Activated CD4-positive, alpha-beta T cell treated with anti-CD3 and anti-CD28 coated beads, Interleukin-2, amount 10 ng/mL, durations not matched to agents 24 days and 14 days (primary cell): ENCODE data around the gene LRRC36. TPM values are rescaled to one million over a fixed set of nuclear protein-coding genes. Genes with fewer than 3 reads are reported as not detected.

Source experiments
- DNase-seq: peaks from one replicate; pipeline ENCODE4 v3.0.0; 2022
- H3K27ac Mint-ChIP-seq: one replicate; pipeline ENCODE4 v1.8.0; 2022; ENCODE audit warnings: mild to moderate bottlenecking, mixed read lengths
- H3K27me3 Mint-ChIP-seq: one replicate; pipeline ENCODE4 v1.8.0; 2022; ENCODE audit warnings: mixed read lengths
- H3K36me3 Mint-ChIP-seq: one replicate; pipeline ENCODE4 v1.8.0; 2022; ENCODE audit warnings: low read depth, mild to moderate bottlenecking, mixed read lengths
- H3K4me1 Mint-ChIP-seq: one replicate; pipeline ENCODE4 v1.8.0; 2021; ENCODE audit warnings: mixed read lengths
- H3K4me3 Mint-ChIP-seq: one replicate; pipeline ENCODE4 v1.8.0; 2022; ENCODE audit warnings: mild to moderate bottlenecking, moderate library complexity, mixed read lengths
- H3K9me3 Mint-ChIP-seq: one replicate; pipeline ENCODE4 v1.8.0; 2021; ENCODE audit warnings: mixed read lengths
- intact Hi-C: fragments of 100-400 bp; cut with micrococcal nuclease; formaldehyde crosslinking; loops from one replicate; pipeline ENCODE4 v1.15.1; 2023
- total RNA-seq: library from RNA; stranded (reverse); gene quantifications from 2 replicates; pipeline ENCODE4 v1.2.3, GENCODE V29; 2022

The LRRC36 gene
- total RNA-seq, 1 donor from 2014 or later, result 0.23 TPM

DNA sequence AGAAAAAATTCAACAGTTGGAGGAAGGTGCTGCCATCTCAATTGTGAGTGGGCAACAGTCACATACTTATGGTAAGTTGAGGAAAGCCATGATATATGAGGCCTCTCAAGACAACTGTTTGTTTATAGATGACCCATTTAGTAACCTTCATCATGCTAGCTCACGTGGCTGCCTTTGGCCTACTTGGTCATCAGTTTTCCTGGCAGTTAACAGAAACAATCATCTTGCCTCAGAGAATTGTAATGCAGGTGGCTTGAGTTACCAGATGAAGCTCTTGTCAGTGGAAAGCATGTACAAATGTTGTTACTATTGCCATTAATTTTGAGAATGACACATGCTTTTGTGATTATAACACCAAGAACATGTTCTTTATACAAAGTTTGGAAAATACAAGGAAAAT, 52.0 kb downstream of the LRRC36 start:
- H3K27me3 Mint-ChIP-seq, result peaks cover 7% of the 10 kb centered on the region
- H3K36me3 Mint-ChIP-seq, result no peaks in the 10 kb centered on the region
- no peak overlapping the region for H3K4me3 Mint-ChIP-seq
- no peaks in the 10 kb centered on the region for H3K9me3 Mint-ChIP-seq
- DNase-seq, result no peak
- no peaks in the 10 kb centered on the region for H3K4me1 Mint-ChIP-seq
- no peak overlapping the region for H3K27ac Mint-ChIP-seq
- intact Hi-C loops, result no loop called here

DNA sequence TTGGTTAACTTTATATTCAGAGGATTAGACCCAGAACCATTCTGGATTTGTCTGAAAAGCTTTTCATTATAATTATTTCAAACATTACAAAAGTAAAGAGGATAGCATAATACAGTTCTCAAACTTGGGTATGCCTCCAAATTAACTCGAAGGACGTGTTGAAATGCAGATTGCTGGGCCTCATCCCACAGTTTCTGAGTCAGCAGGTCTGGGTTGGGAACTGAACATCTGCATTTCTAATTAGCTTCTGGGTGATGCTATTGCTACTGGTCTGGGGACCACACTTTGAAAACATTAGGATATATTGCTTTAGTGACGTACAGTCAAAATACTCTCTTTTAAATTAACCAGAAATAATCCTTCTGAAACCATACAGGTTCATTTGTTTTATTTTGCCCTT, 56.7 kb downstream of the LRRC36 start:
- no peaks in the 10 kb centered on the region for H3K4me1 Mint-ChIP-seq
- H3K4me3 Mint-ChIP-seq, result no peak overlapping the region
- DNase-seq, result no peak
- no peak overlapping the region for H3K27ac Mint-ChIP-seq
- H3K27me3 Mint-ChIP-seq, result peaks cover 16% of the 10 kb centered on the region
- intact Hi-C loops, result no loop called here
- no peaks in the 10 kb centered on the region for H3K36me3 Mint-ChIP-seq
- H3K9me3 Mint-ChIP-seq, result no peaks in the 10 kb centered on the region

DNA sequence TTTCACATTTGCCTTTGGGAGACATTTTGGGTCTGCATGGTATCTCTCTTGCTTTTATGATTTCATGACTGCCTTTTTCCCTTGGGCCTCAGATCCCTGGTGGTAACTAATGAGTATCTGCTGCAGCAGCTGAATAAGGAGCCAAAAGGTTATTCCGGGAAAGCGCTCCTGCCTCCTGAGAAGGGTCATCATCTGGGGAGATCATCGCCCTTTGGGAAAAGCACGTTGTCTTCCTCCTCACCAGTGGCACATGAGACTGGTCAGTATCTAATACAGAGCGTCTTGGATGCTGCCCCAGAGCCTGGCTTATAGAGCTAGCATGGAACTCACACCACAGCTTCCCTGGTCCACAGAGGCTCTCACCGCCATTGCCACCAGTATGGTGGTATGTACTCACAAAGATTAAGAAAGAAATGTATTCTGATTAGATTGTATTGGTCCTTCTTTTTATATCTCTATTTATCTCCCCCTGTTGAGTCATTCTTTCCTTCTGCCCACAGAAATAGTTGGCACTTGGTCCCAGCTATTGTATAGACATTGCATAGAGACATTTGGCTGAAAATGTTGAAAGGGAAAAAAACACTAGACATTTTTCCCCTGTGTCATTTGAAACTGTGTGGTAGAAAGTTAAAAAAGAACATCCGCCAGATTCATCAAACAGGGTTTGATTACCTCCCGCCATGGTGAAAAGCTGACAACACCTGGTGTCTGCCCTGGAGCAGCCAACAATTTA, 58.3 kb downstream of the LRRC36 start:
- Mint-ChIP-seq H3K27me3 (peaks cover 18% of the 10 kb centered on the region), H3K4me3 (no peak overlapping the region), H3K27ac (peak overlapping the region; percentile 1), H3K4me1 (no peaks in the 10 kb centered on the region), H3K9me3 (no peaks in the 10 kb centered on the region), H3K36me3 (no peaks in the 10 kb centered on the region)
- DNase-seq, result no peak
- intact Hi-C loops, result no loop called here

DNA sequence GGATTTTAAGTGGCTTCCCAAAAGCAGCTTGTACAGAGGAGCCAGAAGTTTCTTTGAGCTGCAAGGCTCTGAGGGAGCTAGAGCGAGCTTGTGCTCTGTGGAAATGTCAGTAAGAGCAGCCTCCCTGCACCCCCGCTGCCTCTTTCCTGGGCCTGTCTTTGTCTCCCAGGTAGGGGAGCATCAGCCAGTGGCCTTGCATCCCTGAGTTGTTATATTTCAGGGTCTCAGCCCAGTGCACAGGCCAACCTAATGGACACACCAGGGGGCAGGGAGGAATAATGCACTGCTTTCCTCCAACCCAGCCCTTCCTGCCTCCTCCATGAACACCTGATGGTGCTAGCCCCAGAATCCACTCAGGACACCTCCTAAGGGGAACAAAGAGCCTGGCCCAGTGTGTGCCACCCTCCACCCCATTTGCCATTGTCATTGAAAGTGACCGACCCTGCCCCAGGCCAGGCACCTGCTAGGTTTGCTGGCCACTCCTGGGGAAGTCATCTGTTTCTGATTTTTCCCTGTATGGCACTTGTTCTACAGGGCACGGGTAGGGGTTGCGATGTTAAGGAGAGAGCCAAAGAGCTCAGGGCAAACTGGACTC, 60.3 kb downstream of the LRRC36 start:
- H3K9me3 Mint-ChIP-seq, result no peaks in the 10 kb centered on the region
- H3K27ac Mint-ChIP-seq, result no peak overlapping the region
- peaks cover 33% of the 10 kb centered on the region for H3K27me3 Mint-ChIP-seq
- H3K36me3 Mint-ChIP-seq, result no peaks in the 10 kb centered on the region
- no peak overlapping the region for H3K4me3 Mint-ChIP-seq
- no peak for DNase-seq
- intact Hi-C loops, result no loop called here
- no peaks in the 10 kb centered on the region for H3K4me1 Mint-ChIP-seq

DNA sequence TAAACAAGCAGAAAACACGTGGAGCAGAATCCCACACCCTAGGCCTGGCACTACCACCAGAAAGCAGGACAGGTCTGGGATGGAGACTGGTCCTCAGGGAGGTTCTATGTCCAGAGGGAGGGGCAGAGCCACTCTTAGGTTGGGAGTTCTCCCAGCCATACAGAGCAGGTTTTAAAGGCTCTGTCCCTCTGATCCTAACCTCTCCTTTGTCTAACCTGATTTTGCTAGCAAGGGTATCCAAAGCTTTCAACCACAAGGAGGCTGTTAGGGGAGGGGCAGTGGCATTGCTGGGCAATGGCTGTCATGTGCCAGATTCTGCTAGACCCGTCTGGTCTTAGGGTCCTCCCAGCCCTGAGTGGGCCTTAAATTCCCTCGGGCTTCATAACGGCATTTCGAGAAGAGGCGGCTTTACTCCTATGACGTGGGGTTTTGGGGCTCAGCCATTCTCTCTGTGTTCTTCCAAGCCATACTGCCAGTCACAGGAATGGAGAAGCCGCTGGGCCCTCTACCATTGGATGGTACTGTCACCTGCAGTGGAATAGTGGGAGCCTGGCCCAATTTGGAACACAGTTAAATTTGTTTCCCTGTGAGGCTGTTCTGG, 61.0 kb downstream of the LRRC36 start:
- intact Hi-C loops, result no loop called here
- no peak for DNase-seq
- Mint-ChIP-seq H3K4me3 (no peak overlapping the region), H3K27me3 (peaks cover 39% of the 10 kb centered on the region), H3K4me1 (no peaks in the 10 kb centered on the region), H3K27ac (no peak overlapping the region), H3K9me3 (no peaks in the 10 kb centered on the region), H3K36me3 (no peaks in the 10 kb centered on the region)

- no peaks in the 10 kb centered on the region for H3K36me3 Mint-ChIP-seq
- H3K9me3 Mint-ChIP-seq, result no peaks in the 10 kb centered on the region
These were observed 61.6 kb downstream of the LRRC36 start for GRCh38 chr16:67388191-67388590.

GRCh38 chr16:67388591-67388990, 62.0 kb downstream of the LRRC36 start:
- H3K36me3 Mint-ChIP-seq, result no peaks in the 10 kb centered on the region
- intact Hi-C loops, result no loop called here
- H3K4me1 Mint-ChIP-seq, result no peaks in the 10 kb centered on the region
- H3K27me3 Mint-ChIP-seq, result peaks cover 45% of the 10 kb centered on the region
- no peak overlapping the region for H3K4me3 Mint-ChIP-seq
- H3K27ac Mint-ChIP-seq, result no peak overlapping the region
- H3K9me3 Mint-ChIP-seq, result no peaks in the 10 kb centered on the region
- no peak for DNase-seq

More at GRCh38 chr16:67388191-67388590, 61.6 kb downstream of the LRRC36 start:
- Mint-ChIP-seq H3K27ac (no peak overlapping the region), H3K4me1 (no peaks in the 10 kb centered on the region), H3K27me3 (peaks cover 43% of the 10 kb centered on the region), H3K4me3 (no peak overlapping the region)
- intact Hi-C loops, result no loop called here
- DNase-seq, result no peak

DNA sequence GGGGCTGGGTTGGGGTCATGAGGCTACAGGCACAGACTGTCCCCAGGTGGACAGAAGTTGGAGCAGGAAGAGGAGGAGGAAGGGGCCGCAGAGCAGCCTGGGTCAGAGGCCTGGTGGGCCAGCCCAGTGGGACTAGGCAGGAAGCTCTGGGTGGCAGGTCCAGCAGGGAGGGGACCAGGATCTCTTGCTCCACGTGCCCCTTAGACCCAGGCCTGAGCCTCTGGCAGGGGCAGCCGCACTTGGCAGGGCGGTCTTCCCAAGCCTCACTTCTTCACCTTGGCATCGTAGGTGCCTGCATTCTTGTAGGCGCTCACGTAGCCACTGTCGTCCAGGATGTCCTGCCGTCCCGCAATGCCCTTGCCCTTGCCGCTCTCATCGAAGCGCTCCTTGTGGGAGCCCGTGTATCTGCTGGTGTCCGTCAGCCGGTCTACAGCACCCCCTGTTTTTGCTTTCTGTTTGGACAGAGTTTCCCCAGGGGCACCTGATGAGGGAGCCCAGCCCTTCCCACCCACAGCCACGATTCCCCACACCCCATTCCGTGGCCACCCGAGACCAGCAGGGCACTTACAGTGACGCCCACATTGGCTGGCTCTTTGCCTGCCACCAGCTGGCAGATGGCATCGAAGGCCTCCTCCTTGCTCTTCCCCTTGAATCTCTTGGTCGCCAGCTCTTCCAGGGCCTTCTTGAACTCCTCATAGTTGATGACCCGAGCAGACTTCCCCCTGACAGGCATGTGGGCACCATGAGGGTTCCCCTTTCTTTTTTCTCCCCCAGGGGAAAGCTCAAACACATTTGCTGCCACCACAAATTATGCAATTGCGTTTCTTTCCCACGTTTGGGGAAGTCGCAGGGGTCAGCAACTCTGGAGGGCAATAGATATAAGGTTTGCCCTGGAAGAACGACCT, 63.5 kb downstream of the LRRC36 start:
- intact Hi-C loops, result loop anchor here (10.0 kb wide), 1 partner anchor 45 kb away; no protein-coding TSS in a partner anchor
- peaks cover 4% of the 10 kb centered on the region for H3K4me1 Mint-ChIP-seq
- H3K27ac Mint-ChIP-seq, result no peak overlapping the region
- H3K27me3 Mint-ChIP-seq, result peaks cover 56% of the 10 kb centered on the region
- DNase-seq, result no peak
- H3K9me3 Mint-ChIP-seq, result no peaks in the 10 kb centered on the region
- no peaks in the 10 kb centered on the region for H3K36me3 Mint-ChIP-seq
- H3K4me3 Mint-ChIP-seq, result no peak overlapping the region

DNA sequence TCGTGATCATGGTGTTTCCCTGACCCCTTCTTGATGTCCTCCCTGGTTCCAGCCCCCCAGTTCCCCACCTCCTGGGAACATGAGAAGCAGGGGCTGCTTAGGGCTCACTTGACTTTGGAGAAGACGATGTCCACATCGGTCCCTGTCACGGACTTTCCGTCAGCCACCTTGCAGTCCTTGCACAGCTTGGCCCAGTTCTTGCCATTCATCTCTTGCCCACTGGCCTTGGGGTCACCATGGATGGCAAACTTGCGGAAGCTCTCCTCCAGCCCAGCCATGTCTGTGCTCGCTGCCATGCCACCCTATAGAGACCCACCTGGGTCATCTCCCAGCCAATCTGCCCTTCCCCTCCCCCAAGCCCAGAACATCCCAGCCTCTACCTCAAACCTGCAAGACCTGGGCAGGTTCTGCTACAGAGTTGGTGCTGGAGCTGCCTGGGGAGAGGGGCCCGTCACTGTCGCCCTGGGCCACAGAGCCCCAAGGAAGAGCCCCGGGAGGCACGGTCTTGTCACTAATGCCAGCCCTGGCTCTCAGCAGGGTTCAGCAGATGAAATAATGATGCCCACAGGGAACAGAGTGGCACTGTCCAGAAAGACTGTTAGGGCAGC, 64.3 kb downstream of the LRRC36 start:
- Mint-ChIP-seq H3K27ac (no peak overlapping the region), H3K4me1 (peaks cover 4% of the 10 kb centered on the region), H3K36me3 (no peaks in the 10 kb centered on the region), H3K4me3 (no peak overlapping the region), H3K27me3 (peaks cover 55% of the 10 kb centered on the region), H3K9me3 (no peaks in the 10 kb centered on the region)
- DNase-seq, result no peak
- intact Hi-C loops, result loop anchor here (10.0 kb wide), 1 partner anchor 46 kb away; no protein-coding TSS in a partner anchor

DNA sequence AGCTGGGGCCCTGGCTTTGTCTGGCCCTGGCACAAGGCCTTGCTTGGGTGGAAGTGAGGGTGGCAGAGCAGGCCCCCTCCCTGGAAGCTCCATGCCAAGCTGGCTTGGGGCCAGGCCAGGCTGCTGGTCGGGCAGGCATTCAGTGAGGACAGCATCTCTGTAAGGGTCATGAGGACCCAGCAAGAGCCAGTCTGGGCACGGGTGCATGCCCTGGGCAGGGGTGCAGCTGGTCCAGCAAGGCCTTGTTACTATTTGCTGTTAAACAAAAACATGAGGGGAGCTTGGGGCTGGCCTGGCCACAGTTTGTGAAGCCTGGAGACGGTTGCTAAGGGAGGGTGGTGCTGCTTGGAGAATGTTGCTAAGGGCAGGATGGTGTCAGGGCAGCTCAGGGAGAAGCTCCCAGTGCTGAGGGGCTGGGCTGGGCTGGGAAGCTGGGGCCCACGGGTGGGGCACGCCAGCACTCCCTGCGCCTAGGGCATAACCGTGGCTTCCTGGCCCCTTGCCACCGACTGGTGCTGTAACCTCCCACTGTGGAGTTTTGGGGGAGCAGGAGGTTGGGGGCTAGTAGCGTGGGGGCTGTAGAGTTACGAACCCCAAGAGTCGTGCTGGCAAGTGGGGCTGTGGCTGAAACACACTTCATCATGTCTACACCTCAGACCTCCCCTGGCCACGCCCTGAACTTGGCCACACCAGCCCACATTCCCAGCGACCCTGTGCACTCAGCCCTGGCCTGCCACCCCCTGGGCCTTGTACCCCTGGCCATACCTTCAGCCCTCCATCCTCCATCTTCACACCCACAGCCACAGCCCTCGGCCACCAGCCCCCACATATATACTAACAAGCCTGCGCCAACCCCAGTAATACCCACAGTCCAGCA, 65.0 kb downstream of the LRRC36 start:
- Mint-ChIP-seq H3K36me3 (no peaks in the 10 kb centered on the region), H3K4me1 (peaks cover 4% of the 10 kb centered on the region), H3K27ac (no peak overlapping the region), H3K9me3 (no peaks in the 10 kb centered on the region), H3K27me3 (peaks cover 50% of the 10 kb centered on the region), H3K4me3 (no peak overlapping the region)
- no peak for DNase-seq
- intact Hi-C loops, result loop anchor here (10.0 kb wide), 1 partner anchor 47 kb away; no protein-coding TSS in a partner anchor

- peaks cover 50% of the 10 kb centered on the region for H3K27me3 Mint-ChIP-seq
- H3K27ac Mint-ChIP-seq, result no peak overlapping the region
- H3K4me1 Mint-ChIP-seq, result peaks cover 4% of the 10 kb centered on the region
- H3K4me3 Mint-ChIP-seq, result no peak overlapping the region
- no peak for DNase-seq
- no peaks in the 10 kb centered on the region for H3K36me3 Mint-ChIP-seq
- intact Hi-C loops, result loop anchor here (10.0 kb wide), 1 partner anchor 48 kb away; no protein-coding TSS in a partner anchor
- H3K9me3 Mint-ChIP-seq, result no peaks in the 10 kb centered on the region
These were observed 65.9 kb downstream of the LRRC36 start for GRCh38 chr16:67392301-67393059.
